Epithelial cell of esophagus (primary cell): ENCODE results near the gene KRT4.
"Not testable (repeated sequence)": the region's sequence is repeated elsewhere in the genome, so short reads cannot be mapped to it uniquely, and the experiment has no call there.

Experiments
- DNase-seq: peaks from one replicate; pipeline ENCODE4 v3.0.0; 2010; ENCODE audit warnings: low read depth
- H3K4me3 ChIP-seq: 2 replicates; pipeline ENCODE4 v1.5.1; 2011; ENCODE audit warnings: mild to moderate bottlenecking, low read length, control low read depth
- TF ChIP-seq, protein P1 (sequence below): IDR thresholded peaks from 2 replicates; pipeline ENCODE4 v1.5.1; 2011; ENCODE audit warnings: low read depth, mild to moderate bottlenecking, low read length, control low read depth, inconsistent platforms; ENCODE audit not compliant: insufficient read depth; ENCODE audit errors: missing control alignments

KRT4 gene

DNA sequence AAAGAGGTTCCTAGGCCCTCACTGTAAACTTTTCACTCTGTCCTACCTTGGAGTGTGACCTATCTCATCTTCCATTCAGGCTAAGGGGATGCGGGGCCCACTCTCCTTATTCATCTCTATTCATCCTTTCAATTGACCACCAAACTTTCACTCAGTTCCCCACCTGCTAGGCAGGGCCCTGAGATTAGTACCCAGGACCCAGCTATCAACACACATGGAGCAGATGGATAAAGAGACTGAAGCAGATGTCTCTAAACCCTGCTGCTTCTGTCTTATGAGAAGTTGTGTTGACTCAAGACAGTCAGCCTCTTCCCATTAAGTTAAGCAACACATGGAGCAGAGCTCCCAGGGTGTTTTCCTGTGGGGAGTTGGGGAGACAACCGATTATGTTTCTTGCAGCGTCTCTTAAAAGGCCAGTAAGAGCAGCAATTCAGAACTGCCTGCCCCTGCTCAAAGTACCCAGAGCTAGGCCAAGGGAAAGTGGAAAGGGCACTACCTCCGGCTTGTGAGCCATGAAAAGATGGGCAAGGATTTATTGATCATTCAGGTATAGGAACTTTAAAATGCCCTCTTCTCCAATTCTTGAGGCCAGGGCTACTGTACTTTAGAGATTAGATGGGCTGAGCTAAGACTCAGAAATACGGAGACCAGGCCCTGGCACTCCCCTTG, 47.4 kb downstream of the KRT4 start:
- TF ChIP-seq, protein P1, sequence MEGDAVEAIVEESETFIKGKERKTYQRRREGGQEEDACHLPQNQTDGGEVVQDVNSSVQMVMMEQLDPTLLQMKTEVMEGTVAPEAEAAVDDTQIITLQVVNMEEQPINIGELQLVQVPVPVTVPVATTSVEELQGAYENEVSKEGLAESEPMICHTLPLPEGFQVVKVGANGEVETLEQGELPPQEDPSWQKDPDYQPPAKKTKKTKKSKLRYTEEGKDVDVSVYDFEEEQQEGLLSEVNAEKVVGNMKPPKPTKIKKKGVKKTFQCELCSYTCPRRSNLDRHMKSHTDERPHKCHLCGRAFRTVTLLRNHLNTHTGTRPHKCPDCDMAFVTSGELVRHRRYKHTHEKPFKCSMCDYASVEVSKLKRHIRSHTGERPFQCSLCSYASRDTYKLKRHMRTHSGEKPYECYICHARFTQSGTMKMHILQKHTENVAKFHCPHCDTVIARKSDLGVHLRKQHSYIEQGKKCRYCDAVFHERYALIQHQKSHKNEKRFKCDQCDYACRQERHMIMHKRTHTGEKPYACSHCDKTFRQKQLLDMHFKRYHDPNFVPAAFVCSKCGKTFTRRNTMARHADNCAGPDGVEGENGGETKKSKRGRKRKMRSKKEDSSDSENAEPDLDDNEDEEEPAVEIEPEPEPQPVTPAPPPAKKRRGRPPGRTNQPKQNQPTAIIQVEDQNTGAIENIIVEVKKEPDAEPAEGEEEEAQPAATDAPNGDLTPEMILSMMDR = no peak
- DNase-seq = no peak
- H3K4me3 ChIP-seq = no peak overlapping the region

DNA sequence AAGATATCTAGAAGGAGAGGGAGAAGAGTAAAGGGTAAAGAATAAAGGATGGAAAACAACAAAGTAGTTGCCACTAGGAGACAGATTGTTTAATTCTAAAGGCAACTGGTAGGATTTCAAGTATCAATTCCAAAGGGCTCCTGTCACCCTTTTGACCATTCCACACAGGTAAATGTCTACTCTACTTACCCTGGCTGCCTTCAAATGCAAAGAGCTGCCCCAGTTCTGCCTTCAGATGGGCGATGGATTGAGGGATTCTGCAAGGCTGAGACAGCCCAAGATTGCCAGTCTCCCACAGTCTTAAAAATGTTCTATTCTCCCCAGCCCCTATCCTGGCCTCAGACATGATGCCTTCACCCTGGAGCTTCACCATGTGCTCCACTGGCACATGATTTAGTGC, 48.2 kb downstream of the KRT4 start:
- H3K4me3 ChIP-seq = no peak overlapping the region
- TF ChIP-seq, protein P1 = no peak
- DNase-seq = no peak

- DNase-seq = no peak
- no peak overlapping the region for H3K4me3 ChIP-seq
- TF ChIP-seq, protein P1 = no peak
These were observed 49.9 kb downstream of the KRT4 start for GRCh38 chr12:52763991-52764390.

DNA sequence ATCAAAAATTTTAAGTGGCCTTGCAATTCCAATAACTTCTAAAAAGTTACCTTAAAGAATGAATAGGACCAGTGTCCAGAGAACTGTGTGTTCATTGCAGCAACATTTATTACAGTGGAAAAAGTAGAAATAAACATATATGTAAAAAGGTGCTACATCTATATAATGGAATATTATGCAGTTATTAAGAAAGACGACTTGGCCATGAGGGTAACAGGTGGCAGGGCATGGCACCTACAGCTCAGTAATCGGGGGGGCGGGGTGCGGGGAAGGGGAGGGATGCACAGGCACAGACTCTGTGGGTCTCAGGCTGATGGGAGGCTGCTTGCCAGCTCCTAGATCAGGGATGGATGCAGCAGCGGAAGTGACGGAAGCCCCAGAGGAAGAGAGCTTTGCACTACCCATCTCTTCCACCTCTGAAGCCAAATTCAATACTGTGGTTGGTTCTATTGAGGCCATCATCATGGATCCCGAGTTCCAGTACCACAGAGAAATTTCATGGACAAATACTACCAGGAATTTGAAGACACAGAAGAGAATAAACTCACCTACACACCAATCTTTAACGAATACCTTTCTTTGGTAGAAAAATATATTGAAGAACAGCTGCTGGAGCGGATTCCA, 50.8 kb downstream of the KRT4 start:
- no peak overlapping the region for H3K4me3 ChIP-seq
- TF ChIP-seq, protein P1 = no peak
- DNase-seq = no peak

DNA sequence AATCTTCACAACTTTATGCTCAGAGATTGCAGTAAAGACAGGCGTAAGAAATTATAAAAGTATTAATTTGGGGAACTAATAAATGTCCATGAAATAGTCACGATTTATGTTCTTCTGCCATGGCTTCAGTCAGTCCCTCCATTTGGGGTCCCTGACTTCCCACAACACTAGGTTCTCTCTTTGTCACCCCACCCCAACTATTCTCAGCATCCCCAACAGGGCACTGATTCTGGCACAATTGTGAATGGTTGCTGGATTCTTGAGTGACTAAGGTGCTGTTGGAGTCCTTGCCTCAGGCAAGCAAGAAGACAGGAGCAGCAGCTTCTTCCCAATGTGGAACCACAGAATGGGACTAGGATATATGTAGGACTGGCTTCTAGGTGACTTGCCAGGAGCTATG, 52.1 kb downstream of the KRT4 start:
- no peak for DNase-seq
- TF ChIP-seq, protein P1 = no peak
- H3K4me3 ChIP-seq = no peak overlapping the region

GRCh38 chr12:52761218-52761617, 52.7 kb downstream of the KRT4 start:
- not testable (repeated sequence) for H3K4me3 ChIP-seq, DNase-seq

DNA sequence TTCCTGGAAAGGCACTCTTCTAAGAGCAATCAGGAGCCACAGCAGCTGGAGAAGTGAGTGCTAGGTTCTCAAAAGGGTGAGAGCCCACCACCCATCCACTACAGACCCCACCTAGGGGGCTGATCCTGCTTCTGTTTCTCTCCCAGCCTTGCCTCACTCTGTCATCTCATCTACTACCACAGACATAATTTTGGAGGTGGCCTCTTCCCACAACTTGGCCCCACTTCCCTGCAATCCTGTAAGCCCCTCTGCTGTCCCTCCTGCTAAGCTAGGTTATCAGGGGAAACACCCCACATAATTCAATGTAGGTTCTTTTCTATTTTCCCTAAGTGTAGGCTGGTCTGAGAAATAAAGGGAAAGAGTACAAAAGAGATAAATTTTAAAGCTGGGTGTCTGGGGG, 53.3 kb downstream of the KRT4 start:
- TF ChIP-seq, protein P1 = no peak
- no peak for DNase-seq
- no peak overlapping the region for H3K4me3 ChIP-seq
